ENCODE measurements around the gene RNF166.
A peak's percentile ranks its signal among the peaks of the same experiment; 100 is the strongest.

RNF166 gene

DNA sequence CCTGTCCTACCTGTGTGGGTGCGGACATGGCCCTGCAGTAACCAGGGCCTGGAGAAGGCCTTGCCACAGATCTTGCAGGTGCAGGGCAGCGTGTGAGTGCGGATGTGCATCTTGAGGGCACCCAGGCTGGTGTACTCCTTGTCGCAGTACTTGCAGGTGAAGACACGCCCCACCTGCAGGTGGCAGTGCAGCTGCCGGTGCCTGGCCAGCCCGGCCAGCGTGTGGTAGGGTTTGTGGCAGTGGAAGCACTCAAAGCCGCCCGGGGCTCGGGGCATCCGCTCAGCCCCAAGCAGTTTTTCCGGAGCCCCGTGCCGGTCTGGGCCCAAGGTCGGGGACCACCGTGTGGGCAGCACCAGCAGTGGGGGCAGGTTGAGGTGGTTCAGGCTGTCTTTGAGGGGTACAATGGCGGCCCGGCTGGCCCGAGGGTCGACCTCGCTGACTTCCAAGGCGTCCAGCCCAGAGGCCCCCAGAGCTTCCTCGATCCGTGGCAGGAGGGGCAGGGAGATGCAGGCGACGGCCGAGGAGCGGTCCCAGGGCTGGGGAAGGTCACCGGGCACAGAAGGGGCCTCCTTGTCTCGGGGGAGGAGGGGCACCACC is 25.0 kb downstream of the RNF166 start:
- H3K4me3 ChIP-seq (replicated peaks; ENCODE audit: low read depth, low read length), result no peak overlapping the region
- DNase-seq (ENCODE audit: extremely low read depth, low read depth), result no peak
- TF ChIP-seq, protein P1, sequence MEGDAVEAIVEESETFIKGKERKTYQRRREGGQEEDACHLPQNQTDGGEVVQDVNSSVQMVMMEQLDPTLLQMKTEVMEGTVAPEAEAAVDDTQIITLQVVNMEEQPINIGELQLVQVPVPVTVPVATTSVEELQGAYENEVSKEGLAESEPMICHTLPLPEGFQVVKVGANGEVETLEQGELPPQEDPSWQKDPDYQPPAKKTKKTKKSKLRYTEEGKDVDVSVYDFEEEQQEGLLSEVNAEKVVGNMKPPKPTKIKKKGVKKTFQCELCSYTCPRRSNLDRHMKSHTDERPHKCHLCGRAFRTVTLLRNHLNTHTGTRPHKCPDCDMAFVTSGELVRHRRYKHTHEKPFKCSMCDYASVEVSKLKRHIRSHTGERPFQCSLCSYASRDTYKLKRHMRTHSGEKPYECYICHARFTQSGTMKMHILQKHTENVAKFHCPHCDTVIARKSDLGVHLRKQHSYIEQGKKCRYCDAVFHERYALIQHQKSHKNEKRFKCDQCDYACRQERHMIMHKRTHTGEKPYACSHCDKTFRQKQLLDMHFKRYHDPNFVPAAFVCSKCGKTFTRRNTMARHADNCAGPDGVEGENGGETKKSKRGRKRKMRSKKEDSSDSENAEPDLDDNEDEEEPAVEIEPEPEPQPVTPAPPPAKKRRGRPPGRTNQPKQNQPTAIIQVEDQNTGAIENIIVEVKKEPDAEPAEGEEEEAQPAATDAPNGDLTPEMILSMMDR (IDR thresholded peaks at IDR 0.05; ENCODE audit: low read depth, low read length, missing control alignments), result peak; percentile 29

GRCh38 chr16:88680554-88681083 is 25.6 kb downstream of the RNF166 start:
- H3K4me3 ChIP-seq (replicated peaks; ENCODE audit: low read depth, low read length), result no peak overlapping the region
- TF ChIP-seq, protein P1 (IDR thresholded peaks at IDR 0.05; ENCODE audit: low read depth, low read length, missing control alignments), result no peak
- no peak for DNase-seq (ENCODE audit: extremely low read depth, low read depth)

DNA sequence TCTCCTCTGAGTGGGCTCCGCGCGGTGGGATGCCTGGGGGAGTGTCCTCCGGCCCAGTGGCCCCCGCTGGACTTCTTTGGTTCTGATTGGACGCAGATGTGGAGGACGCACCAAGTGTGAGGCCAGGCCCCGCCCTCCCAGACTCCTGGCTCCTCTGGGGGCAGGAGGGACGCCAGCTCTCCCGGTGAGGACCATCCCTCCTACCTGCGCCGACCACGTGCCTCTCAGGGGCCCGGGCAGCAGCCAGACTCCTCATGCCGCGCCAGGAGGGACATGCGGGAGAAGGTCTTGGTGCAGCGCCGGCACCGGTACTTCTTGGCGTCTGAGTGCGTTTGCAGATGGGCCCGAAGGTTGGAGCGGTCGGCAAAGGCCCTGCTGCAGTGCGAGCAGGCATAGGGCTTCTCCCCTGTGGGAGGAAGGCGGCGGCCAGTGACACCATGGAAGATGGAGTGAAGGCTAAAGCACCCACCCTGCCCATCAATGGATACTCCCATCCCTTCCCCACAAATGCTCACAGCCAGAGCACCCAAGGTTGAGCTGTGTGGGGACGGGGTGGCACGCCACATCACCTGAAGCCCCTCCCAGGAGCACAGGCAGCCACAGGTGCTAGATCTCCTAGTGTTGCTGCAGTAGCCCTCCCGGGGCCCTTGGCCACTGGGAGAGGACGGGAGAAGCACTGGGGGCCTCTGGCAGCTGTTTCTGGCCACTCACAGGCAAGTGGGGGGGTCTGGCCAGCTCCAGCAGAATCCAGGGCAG is 27.8 kb downstream of the RNF166 start:
- no peak overlapping the region for H3K4me3 ChIP-seq (replicated peaks; ENCODE audit: low read depth, low read length)
- DNase-seq (ENCODE audit: extremely low read depth, low read depth), result no peak
- TF ChIP-seq, protein P1 (IDR thresholded peaks at IDR 0.05; ENCODE audit: low read depth, low read length, missing control alignments), result no peak

- TF ChIP-seq, protein P1 (IDR thresholded peaks at IDR 0.05; ENCODE audit: low read depth, low read length, missing control alignments), result no peak
- DNase-seq (ENCODE audit: extremely low read depth, low read depth), result no peak
- no peak overlapping the region for H3K4me3 ChIP-seq (replicated peaks; ENCODE audit: low read depth, low read length)
These were observed 28.5 kb downstream of the RNF166 start for GRCh38 chr16:88677721-88678120.

DNA sequence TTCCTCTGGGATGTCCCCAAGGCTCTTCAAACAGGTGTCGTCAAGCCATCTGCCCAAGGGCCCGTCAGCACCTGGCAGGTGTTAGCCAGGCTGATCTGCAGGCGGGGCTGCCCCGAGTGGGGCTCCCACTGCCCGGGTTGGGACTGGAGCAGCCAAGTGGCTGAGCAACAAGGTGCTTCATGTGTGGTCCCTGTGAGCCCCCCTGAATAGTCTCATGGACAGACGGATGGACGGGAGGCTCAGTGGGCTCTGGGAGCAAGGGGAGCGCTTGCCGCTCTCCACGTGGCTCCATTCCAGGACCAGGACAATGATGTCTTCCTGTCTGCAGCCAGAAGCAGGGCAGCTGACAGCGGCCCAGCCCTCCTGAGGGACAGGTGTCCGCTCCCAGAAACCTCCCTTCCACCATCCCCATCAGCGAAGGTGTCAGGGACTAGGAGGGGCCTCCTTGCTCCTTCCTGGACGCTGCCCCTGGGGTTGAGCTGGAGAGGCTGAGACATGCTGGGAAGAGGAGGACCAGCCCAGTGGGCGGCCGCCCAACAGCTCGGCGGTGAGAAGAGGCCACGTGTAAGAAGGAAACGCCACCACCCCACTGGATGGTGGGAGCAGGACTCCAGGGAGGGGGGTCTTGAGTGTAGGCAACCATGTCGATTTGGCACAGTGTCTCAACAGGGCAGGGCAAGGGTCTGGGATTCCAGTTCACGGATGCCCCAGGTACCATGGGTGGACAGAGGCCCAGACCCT is 29.5 kb downstream of the RNF166 start:
- TF ChIP-seq, protein P1 (IDR thresholded peaks at IDR 0.05; ENCODE audit: low read depth, low read length, missing control alignments), result no peak
- no peak for DNase-seq (ENCODE audit: extremely low read depth, low read depth)

GRCh38 chr16:88673716-88674379 is 32.4 kb downstream of the RNF166 start:
- no peak for DNase-seq (ENCODE audit: extremely low read depth, low read depth)
- TF ChIP-seq, protein P1 (IDR thresholded peaks at IDR 0.05; ENCODE audit: low read depth, low read length, missing control alignments), result no peak
- H3K4me3 ChIP-seq (replicated peaks; ENCODE audit: low read depth, low read length), result no peak overlapping the region

More for the DNA sequence above, 29.5 kb downstream of the RNF166 start:
- H3K4me3 ChIP-seq (replicated peaks; ENCODE audit: low read depth, low read length), result no peak overlapping the region
